ENCODE measurements around the gene TRIM36.

The TRIM36 gene, protein sequence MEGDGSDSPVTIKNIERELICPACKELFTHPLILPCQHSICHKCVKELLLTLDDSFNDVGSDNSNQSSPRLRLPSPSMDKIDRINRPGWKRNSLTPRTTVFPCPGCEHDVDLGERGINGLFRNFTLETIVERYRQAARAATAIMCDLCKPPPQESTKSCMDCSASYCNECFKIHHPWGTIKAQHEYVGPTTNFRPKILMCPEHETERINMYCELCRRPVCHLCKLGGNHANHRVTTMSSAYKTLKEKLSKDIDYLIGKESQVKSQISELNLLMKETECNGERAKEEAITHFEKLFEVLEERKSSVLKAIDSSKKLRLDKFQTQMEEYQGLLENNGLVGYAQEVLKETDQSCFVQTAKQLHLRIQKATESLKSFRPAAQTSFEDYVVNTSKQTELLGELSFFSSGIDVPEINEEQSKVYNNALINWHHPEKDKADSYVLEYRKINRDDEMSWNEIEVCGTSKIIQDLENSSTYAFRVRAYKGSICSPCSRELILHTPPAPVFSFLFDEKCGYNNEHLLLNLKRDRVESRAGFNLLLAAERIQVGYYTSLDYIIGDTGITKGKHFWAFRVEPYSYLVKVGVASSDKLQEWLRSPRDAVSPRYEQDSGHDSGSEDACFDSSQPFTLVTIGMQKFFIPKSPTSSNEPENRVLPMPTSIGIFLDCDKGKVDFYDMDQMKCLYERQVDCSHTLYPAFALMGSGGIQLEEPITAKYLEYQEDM

DNA sequence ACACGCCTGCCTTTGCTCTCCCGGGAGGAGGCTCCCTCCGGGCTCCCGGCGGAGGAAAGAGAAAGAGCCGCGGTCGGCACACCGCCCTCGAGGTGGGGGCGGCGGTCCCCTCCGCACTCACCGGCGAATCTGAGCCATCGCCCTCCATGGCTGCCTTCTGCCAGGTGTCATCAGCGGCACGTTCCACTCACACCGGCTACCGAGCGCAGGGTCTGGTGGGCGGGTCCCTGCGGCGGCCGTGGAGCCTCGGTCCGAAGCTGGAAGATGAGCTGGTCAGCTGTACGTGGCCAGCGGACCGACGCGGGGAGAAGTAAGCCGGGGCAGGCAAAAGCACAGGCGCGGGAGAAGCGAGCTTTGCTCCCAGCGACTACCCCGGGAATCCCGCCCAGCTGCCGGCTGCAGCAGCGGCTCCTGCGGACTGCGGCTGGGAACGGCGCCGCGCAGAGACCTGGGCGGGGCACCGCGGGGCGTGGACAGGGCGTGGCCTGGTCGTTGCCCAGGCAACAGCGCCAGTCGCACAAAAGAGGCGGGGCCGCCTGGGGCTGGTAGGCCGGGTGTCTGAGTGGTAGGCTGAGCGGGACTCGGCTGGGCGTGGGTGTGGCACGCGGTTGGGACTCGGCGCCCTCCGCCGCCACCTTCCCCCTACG lies at the start of gene TRIM36:
TRIM36 (minus strand) TSS at position 422 of the 647 bp plus-strand sequence; CDS start at position 148, 274 bp downstream.
- peak; percentile 78 for DNase-seq (ENCODE audit: low read depth, low spot score)

DNA sequence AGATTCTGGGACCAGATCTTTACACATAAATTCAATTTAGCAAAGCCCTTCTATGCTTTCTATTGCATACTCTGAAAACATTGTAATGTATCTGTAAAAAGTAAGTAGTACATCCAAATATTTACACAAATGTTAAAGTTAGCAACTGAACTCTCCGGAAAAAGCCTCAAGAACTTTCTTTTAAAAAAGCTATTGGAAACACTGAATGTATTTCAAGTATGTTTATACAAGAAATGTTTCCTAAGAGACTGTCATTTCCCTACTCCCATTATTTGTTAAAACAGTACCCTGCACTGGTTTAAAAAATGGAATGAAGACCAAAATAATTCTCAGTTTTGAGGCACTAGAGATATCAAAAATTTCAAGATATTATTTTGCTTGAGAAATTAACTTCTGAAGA lies 44.8 kb upstream of the TRIM36 start:
- no peak for DNase-seq (ENCODE audit: low read depth, low spot score)

DNA sequence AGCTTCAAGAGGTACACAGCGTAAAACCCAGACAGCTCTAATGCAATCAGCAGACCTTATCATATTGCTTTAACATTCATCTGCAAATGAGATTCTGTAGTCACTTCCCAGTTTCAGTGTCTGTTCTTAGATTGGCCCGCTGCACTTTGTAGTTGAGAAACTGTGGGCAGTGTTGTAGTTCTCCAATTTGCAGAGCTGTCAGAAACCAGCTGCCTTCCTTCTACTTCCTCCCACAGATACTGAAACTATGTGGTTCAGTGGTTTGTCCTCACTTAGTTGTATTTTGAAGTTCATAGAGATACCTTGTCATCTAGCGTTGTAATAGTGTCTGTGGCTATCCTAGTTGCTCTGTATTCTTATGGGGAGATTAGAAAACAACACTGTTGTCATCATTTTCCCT lies 39.6 kb upstream of the TRIM36 start:
- peak; percentile 2 for DNase-seq (ENCODE audit: low read depth, low spot score)

DNA sequence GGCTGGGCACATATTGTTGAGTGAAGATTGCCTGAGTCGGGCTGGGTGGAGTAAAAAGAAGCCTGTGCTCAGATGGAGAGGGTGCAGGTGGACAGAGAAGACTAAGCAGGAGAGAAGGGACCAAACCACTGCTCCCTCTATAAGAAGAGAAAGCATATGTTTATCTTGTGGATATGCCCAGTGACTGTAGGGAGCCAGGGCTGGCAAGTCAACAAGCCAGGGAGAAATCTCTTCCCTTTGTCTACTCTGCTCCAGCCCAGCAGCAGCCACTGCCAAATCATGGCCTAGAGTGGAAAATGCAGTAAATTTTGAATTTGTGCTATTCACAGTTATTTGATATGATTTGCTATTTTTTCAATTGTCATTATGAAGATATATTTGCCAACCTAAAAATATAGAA lies 33.2 kb upstream of the TRIM36 start:
- no peak for DNase-seq (ENCODE audit: low read depth, low spot score)

DNA sequence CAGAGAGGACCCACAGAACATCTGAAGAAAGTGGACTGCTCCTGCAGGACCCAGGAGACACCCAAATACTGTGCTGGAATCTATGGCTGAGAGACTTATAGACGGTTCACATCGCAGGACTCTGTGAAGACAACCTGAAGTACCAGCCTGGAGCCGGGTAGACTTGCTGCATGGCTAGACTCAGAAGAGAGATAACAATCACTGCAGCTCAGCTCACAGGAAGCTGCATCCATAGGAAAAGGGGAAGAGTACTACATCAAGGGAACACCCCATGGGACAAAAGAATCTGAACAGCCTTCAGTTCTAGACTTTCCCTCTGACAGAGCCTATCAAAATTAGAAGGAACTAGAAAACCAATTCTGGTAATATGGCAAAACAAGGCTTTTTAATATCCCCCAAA lies 26.5 kb upstream of the TRIM36 start:
- no peak for DNase-seq (ENCODE audit: low read depth, low spot score)

DNA sequence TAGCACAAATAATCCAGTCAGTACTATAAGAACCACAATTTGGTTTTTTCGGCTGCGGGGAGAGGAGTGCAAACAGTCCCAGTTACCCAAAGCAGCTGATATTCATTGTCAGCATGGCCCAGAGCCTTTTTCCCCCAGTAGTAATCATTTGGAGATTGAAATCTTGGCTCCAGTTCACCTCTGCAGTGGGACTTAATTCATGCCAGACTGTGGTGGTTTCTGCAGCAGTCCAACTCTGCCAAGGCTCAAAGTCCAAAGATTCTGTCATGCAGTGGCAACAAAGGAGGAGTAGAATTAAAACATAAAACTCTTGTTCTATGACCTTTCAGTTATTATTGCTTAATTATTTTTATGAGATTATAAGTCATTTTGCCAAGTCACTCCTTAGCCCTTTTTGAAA lies 25.0 kb upstream of the TRIM36 start:
- no peak for DNase-seq (ENCODE audit: low read depth, low spot score)

DNA sequence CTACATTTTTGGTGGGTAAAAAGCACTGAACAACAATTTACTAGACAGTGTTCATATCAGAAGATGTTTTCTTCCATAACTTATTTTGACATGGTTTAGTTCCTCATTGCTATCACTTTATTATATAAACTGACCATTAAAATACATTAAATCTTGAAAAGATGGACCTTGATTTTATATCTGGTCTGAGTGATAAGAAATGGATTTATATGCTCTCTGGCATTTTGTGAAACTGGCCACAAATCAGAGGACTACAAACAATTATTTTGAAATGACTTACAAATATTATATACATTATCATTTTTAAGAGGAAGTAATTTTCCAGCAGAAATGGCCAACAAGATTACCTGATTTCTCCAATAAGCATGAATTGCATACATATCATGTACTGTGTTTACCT lies 23.6 kb upstream of the TRIM36 start:
- DNase-seq (ENCODE audit: low read depth, low spot score) = no peak

DNA sequence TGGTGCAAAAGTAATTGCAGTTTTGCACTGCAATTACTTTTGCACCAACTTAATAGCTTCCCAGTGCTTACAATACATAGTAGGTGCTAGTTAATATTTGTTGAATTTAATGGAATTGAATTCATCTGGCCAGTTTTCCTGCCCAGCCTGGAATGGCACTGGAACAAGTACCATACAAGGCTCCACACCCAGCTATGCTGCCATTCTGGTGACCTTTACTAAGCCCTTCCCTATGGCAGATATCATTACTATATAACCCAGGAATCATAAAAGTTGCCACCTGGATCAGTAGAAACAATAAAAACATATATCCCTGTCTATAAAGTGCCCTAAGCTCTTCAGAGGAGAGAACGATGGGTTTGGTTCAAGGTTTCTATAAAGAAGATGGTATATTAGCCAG lies 22.4 kb upstream of the TRIM36 start:
- DNase-seq (ENCODE audit: low read depth, low spot score) = no peak

DNA sequence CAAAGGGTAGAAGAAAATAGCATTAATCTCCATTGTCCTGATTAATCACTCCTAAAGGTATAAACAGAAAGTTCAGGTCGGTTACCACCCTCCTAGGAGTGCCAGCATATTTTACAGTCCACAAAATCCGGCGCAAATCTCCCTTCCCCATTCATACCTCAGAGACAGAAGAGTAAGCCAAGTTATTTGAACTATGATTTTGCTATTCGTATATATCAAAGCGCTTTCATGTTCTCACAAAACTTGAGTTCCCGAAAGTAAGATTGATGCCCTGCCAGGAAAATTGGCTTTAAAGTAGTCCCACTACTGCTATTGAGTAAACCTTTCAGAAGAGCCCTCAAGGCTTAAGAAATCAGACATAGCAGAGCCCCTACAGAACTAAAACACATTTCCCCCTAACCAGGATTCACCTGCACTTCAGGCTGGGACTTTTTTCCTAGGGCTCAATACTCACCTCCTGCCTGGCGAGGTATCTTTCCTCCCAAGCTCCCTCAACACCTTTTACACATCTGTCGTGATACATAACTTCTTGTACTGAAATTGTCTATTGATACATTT lies 21.8 kb upstream of the TRIM36 start:
- DNase-seq (ENCODE audit: low read depth, low spot score) = no peak

DNA sequence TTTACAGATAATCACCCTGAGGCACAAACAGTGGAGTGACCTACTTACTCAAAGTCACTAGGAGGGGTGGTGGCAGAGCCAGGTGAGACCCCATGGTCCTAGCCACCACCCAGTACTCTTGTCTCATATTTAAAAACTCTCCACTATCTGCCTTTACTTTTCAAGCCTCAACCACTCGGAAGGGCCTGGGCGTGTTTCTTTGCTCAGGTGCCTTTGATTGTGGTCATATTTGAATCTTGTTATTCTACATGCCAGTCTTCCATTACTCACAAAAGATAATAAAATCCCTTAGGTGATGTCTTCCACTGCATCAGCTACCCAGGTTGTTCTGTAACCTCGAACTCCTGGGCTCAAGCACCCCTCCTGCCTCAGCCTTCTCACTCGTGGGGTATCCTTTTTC lies 20.7 kb upstream of the TRIM36 start:
- DNase-seq (ENCODE audit: low read depth, low spot score) = no peak

DNA sequence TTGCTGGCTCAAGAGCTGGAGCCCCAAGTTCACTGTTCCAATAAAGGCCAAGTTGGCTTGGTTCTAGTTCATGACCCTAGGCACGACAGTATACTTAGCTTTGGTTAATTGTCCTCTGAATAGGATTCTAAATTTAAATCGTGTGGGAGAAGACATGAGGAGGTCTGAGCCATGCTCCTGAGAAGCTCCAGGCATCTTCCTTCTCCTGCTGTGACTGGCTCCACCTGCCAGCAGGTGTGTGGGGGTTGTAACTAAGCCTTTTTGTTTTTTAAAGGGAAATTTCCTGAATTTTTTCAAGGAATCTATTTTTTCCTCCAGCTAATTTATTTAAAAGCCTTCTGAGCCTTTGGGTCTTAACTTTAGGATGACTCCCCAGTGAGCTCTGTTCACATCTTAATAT lies 20.2 kb upstream of the TRIM36 start:
- no peak for DNase-seq (ENCODE audit: low read depth, low spot score)

DNA sequence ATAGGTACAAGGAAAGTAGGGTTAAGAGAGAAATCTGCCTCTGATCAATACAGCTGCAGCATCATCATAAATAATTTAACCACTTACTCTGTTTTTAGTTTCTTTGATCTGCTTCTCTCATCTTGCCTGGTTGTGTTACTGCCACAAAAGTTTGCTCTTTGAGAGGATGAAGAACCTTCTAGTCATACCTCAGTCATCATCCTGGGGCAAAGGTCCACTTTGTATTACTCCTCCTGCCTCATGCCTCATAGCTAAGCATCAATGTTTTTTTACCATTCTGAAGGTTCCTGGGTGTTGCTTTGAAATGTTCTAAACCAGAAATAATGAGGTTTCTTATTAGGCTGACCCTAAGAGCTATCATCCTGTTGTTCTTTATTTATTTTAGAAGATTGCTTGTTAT lies 17.1 kb upstream of the TRIM36 start:
- no peak for DNase-seq (ENCODE audit: low read depth, low spot score)

DNA sequence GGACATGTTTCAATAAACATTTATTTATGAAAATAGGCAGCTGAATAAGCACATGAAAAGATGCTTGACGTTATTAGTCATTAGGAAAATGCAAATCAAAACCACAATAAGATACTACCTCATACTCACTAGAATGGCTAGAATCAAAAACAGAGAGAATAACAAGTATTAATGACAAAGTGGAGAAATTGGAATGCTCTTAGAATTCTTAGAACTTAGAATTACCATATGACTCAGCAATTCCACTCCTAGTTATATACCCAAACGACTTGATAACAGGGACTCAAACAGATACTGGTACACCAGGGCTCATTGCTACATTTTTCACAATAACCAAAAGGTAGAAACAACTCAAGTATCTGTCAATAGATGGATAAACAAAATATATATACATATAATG lies 15.1 kb upstream of the TRIM36 start:
- no peak for DNase-seq (ENCODE audit: low read depth, low spot score)

DNA sequence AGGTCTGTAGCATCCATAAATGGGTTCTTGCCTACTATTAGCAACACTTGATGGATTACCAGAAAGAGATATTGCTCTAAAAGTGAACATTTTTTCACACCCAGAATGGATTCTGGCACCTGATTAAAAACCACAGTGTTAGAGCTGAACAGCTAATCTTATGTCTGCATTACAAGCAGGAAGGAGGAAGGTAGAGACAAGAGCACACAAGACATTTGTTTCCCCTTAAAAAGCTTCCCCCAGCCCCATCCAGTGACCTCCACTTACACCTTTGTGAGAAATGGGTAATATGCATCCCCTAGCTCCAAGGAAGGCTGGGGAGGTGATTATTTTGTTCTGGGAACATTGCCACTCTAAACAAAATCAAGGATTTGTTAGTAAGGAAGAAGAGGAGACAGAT lies 12.0 kb upstream of the TRIM36 start:
- DNase-seq (ENCODE audit: low read depth, low spot score) = no peak

DNA sequence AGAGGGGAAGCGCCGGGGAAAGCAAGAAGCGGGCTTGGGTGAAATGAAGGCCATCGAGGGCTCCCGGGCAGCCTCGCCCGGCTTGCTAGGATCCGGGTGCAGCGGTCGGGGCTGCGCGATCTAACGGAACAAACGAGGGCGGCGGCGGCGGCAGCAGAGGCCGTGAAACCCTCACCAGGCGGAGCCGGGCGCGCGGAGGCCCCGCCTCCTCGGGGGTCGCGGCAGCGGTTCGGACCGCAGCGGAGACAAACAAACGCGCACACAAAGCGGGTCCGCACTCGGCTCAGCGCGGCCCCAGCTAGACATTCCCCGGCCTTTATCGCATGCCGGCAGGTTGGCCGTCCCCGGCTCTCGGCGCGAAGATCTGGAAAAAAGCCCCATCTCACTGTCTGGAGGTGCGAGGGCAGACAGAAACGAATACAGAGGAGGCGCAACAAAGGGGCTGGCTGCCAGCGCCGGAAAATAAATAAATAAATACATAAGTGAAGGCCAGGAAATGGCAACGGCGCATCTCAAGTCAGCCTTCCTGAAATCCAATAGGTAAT lies 10.5 kb upstream of the TRIM36 start:
- DNase-seq (ENCODE audit: low read depth, low spot score) = no peak

DNA sequence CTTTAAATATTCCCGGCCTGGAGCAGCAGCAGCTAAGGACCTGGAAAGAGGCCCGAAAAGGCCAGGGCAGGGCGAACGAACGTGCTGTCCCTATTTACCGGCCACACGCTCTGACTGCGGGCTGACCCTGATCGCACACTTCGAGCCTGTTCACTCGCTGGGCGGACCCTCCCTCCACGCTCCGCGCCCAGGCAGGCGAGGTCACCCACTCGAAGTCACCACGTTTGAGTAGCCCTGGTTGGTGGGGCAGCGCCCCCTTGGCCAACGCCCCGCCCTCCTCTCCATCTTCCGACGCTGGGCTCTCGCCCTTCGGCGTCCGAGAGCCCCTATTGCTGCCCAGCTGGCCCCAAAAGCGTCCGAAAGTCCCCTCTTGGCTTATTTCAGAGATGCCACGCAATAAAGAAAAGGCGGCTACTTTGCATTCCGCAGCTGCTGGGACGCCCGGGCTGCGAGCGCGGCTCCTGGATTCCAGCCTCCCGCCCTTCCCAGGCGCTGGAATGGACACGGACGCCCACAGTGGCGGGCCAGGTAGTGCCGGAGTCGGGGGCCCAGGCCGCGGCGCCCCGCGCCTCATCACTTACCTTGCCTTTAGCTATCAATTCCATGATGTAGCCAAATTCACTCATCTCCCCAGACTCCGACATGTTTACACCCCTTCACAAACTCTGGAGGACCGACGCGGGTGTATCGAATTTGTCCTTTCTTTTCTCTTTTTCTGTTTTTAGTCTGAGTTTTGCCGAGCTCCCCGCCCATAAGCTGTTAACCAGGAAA lies 9.9 kb upstream of the TRIM36 start:
- no peak for DNase-seq (ENCODE audit: low read depth, low spot score)

DNA sequence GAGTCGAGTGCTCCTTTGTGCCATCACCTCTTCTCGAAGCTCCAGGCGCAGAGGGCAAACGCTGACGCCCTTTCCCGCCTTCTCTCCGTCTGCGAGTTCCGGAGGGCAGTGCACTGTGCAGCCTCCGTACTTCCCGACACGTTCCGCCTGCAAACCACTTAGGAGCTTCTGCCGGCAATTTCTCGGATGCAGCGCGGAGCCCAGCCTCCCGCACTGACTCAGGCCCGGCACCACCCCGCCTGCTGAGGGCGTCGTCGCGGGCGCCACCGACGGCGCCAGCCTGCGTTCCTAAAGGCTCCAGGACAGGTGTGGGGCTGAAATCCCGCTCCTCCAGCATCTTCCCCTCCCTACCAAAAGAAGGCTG lies 9.3 kb upstream of the TRIM36 start:
- DNase-seq (ENCODE audit: low read depth, low spot score) = no peak

DNA sequence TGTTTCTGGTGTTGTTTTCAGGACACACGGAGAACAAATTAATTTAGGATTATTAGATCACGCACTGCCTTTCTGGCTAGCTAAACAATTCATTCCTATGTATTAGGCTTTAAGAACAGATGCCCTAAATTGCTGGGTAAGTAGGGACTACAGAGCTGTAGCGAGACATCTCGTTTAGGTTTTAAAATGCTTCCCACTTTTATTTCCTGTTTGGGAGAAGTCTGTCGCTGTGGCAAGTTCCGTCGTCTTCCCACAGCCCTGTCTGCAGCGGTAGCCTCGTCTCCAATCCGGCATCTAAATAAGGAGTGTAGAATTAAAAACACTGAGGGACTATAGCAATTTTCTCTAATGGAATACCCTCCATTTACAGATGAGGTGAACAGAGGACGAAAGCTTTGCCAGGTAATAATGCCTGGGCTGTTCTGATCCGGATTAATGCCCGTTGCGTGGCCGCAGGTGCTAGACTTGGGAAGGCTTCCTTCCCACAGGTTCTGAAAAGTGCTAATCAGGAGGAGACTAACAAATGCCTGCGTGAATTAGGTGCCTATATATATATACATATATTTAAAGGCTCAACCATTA lies 1.3 kb upstream of the TRIM36 start:
- no peak for DNase-seq (ENCODE audit: low read depth, low spot score)

DNA sequence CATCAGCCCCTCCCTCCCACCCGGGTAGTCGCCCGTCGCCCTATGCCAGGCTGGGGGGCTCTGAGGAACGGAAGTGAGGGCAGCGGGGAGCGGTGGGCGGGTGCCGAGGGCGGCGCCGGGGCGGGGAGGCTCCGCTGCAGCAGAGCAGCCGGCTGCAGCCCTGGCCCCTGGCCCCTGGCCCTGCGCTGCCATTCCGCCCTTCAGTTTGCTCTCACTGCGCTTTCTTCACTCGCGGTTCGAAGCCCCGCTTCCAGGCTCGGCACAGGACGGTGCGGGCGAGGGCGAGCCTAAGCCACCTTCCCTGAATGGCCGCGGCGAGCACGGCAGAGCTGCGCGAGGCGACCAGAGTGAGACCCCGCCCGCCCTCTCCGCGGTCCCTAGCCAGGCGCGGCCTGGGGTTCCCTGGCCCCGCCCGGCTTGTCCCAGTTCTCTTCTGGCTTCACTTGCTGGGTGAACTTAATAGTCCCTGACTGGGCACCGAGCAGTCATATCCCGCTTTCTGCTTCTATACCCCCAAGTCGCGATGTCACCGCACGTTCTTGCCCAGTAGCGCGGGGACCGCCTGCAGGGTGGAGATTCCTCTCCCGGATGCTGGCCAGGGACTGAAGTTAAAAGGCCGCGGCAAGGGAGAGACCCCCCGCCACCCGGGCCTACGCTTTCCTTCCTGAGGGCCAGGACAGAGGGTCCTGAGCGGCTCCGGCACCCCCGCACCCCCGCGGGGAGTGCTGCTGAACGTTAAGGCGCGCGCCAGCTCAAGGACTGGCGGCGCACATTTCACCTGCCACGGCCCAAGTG lies 623 bp upstream of the TRIM36 start:
- DNase-seq (ENCODE audit: low read depth, low spot score) = no peak

DNA sequence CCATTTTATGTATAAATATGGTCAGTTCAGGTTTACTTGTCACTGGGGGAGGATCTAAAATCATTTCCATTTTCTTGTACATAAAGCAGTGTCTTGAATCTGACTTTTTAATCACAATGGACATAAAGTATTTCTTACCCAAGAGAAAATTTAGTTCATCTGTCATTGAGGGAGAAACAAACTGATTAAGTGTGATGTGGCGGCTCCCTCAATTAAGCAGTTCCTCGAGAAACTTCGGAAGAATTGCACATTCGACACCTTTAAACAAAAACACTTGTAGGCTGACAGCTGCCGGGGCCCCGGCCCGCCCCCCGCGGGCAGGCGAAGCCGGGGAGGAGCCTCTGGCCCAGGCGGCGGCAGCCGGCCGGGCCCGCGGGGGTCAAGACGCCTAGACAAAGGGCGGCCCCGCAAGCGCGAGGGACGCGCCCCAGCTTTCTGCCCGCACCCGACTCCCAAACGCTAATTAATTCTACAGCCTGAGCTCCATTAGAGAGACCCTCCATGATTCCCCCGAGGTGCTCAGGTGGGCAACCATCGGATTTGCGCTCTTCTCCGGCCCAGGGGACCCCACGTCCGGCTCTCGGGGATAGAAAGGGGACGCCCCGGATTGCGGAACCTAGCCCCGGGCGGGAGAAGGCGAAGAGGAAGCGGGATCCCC lies 750 bp downstream of the TRIM36 start:
- DNase-seq (ENCODE audit: low read depth, low spot score) = no peak

Data from activated naive CD8-positive, alpha-beta T cell treated with anti-CD3 and anti-CD28 coated beads, Interleukin-2, amount 50 U/mL, for 16 hours (primary cell).